ENCODE data around the gene CAPNS1. TPM values are rescaled to one million over a fixed set of nuclear protein-coding genes. Genes with fewer than 3 reads are reported as not detected.

The CAPNS1 gene
- total and polyA plus RNA-seq, 2 of the 4 experiments (the other 2 are of a cell fraction) = 436 to 988 TPM

- TF ChIP-seq MAZ (IDR thresholded peaks at IDR 0.05; ENCODE audit: borderline replicate concordance, low read depth, low read length) = no peak
Observed at GRCh38 chr19:36136964-36137686, 2.7 kb upstream of the CAPNS1 start (continued).

- 0 out of 2 replicates have a peak overlapping the region, but pooled peaks have one; percentile 10 for H3K18ac ChIP-seq (ENCODE audit: low read depth, low read length)
- peak overlapping the region; percentile 86 for H2AK9ac ChIP-seq (replicated peaks; ENCODE audit: low read depth, low read length, poor library complexity)
- in situ Hi-C loops (cut with MboI; ENCODE audit: low sequenced_read_pairs) = no loop called here
Observed at GRCh38 chr19:36139120-36139472, 770 bp upstream of the CAPNS1 start.

More at GRCh38 chr19:36139120-36139472, 770 bp upstream of the CAPNS1 start:
- H3K4me2 ChIP-seq (ENCODE audit: low read depth, low read length) = peak overlapping the region; percentile 85
- H2AK5ac ChIP-seq (ENCODE audit: low read depth, low read length) = peak overlapping the region; percentile 69; the same call in 1 of the 2 replicates
- no peak overlapping the region for H2BK20ac ChIP-seq (ENCODE audit: low read depth, low read length)
- peak overlapping the region; percentile 96 for H3K4me3 ChIP-seq (ENCODE audit: insufficient read depth, low read depth, low read length)
- H3K27me3 ChIP-seq (ENCODE audit: control insufficient read depth, insufficient read depth, low read length) = no peaks in the 10 kb centered on the region
- POLR2A ChIA-PET (ENCODE audit: unreplicated experiment) = interaction anchor here (0.6 kb wide), 1 partner anchor 21 kb away, joined by 17 read pairs; no protein-coding TSS in a partner anchor
- ATAC-seq (ENCODE audit: low read depth) (no peak), DNase-seq (no peak)
- peak overlapping the region; percentile 82 for H3K9ac ChIP-seq (ENCODE audit: low read depth, low read length)
- H3K14ac ChIP-seq (replicated peaks; ENCODE audit: low read depth, low read length) = peak overlapping the region; percentile 59; the same call in 1 of the 2 replicates
- intact Hi-C loops (cut with micrococcal nuclease) = no loop called here
- peak overlapping the region; percentile 0; the same call in 1 of the 2 replicates for H3K23ac ChIP-seq (ENCODE audit: low read depth, low read length)
- peak overlapping the region; percentile 82 for H4K5ac ChIP-seq (ENCODE audit: low read depth, low read length)
- no CpG with 5 or more reads among the region's 7 CpGs for WGBS, 2 experiments (ENCODE audit: extremely low coverage in 2 of 2, insufficient read length in 1 of 2)
- H2BK15ac ChIP-seq (ENCODE audit: low read depth, low read length) = peak overlapping the region; percentile 68; the same call in 1 of the 3 replicates
- peaks cover 23 to 32% of the 10 kb centered on the region in 2 experiments for H3K79me1 ChIP-seq (ENCODE audit: low read depth in 1 of 2, low read length in 2 of 2)
- peaks cover 6% of the 10 kb centered on the region for H3K9me1 ChIP-seq (ENCODE audit: insufficient read depth, low read length)
- TF ChIP-seq FOS (IDR thresholded peaks at IDR 0.05; ENCODE audit: low read depth, low read length) = no peak
- peak overlapping the region; percentile 69; the same call in 1 of the 2 replicates for H3K56ac ChIP-seq (ENCODE audit: extremely low read depth, insufficient read depth, low read length)
- peak overlapping the region; percentile 64; the same call in 1 of the 2 replicates for H4K91ac ChIP-seq (ENCODE audit: insufficient read depth, low read depth, low read length)
- H2AFZ ChIP-seq (replicated peaks; ENCODE audit: low read length, poor library complexity) = peak overlapping the region; percentile 96
- H3K36me3 ChIP-seq (ENCODE audit: control insufficient read depth, insufficient read depth, low read length) = peaks cover 14% of the 10 kb centered on the region
- H3K4me1 ChIP-seq (ENCODE audit: control insufficient read depth, insufficient read depth, low read length) = peaks cover 10% of the 10 kb centered on the region
- H4K8ac ChIP-seq (ENCODE audit: low read depth in 2 of 2, low read length in 2 of 2) = peak overlapping the region; percentile 76 to 92; a peak in 3 of 4 replicates
- H3K4ac ChIP-seq (ENCODE audit: low read depth, low read length) = peak overlapping the region; percentile 50
- no TSS peak for BruUV-seq (replicated peaks)
- peak overlapping the region; percentile 86 for H2BK5ac ChIP-seq (ENCODE audit: low read depth, low read length, poor library complexity, severe bottlenecking)
- no peaks in the 10 kb centered on the region for H3K9me3 ChIP-seq (ENCODE audit: control insufficient read depth, insufficient read depth, low read length)
- H2BK120ac ChIP-seq (ENCODE audit: low read depth, low read length) = 0 out of 2 replicates have a peak overlapping the region, but pooled peaks have one; percentile 56
- peak overlapping the region; percentile 88 for H3K27ac ChIP-seq (ENCODE audit: insufficient read depth, low read length)
- CTCF ChIA-PET = interaction anchor here (1.2 kb wide), 1 partner anchor 11 kb away, joined by 4 read pairs; no protein-coding TSS in a partner anchor
- H4K20me1 ChIP-seq (ENCODE audit: insufficient read depth, low read length) = peaks cover 21% of the 10 kb centered on the region
- dilution Hi-C loops (cut with HindIII; ENCODE audit: low sequenced_read_pairs, unreplicated experiment) = no loop called here
